Esophagus squamous epithelium (tissue), 5 donors: ENCODE data around the gene KIF2A. TPM values are rescaled to one million over a fixed set of nuclear protein-coding genes. Genes with fewer than 3 reads are reported as not detected.

ENCODE experiments used
- DNase-seq: peaks from one replicate; lab custom pipeline; 2025; lab: John Stamatoyannopoulos, UW
- H3K27ac ChIP-seq, 4 donors: fragments of 200-600 bp; sonication (generic); one replicate each; pipeline ENCODE4 v1.5.1; 2016 to 2019; ENCODE audit warnings: mild to moderate bottlenecking in 1 of 4
- H3K27me3 ChIP-seq, 4 donors: fragments of 200-600 bp; sonication (generic); 1 replicate in 3 of 4; 2 replicates in 1 of 4; pipeline versions ENCODE4 v1.5.1 to v1.6.0; 2017 to 2021; ENCODE audit warnings: antibody characterized with exemption in 1 of 4
- H3K36me3 ChIP-seq, 3 donors: fragments of 200-600 bp; sonication (generic); one replicate each; pipeline ENCODE4 v1.5.1; 2016 to 2019
- H3K4me1 ChIP-seq, 3 donors: fragments of 200-600 bp; sonication (generic); one replicate each; pipeline ENCODE4 v1.5.1; 2017 to 2019
- H3K4me3 ChIP-seq, 4 donors: fragments of 200-600 bp; sonication (generic); 1 replicate in 3 of 4; 2 replicates in 1 of 4; pipeline ENCODE4 v1.5.1; 2016 to 2019; ENCODE audit warnings: mild to moderate bottlenecking in 2 of 4, moderate library complexity in 1 of 4
- H3K9me3 ChIP-seq, 3 donors: fragments of 200-600 bp; sonication (generic); one replicate each; pipeline ENCODE4 v1.5.1; 2016 to 2019
- POLR2A ChIP-seq, 4 donors: fragments of 450-650 bp; IDR thresholded peaks; one replicate each; pipeline ENCODE4 v1.6.1; 2017; ENCODE audit warnings: antibody characterized with exemption in 4 of 4, mild to moderate bottlenecking in 4 of 4, moderate library complexity in 3 of 4
- WGBS, 2 donors: methylation state at CpG; one replicate each; pipeline ENCODE4 v1.1.5; 2018; 5-methylcytosine and 5-hydroxymethylcytosine counted together
- intact Hi-C: fragments of 100-400 bp; cut with DNase I; formaldehyde crosslinking; loops from one replicate; pipeline ENCODE4 v1.15.0; 2022
- total RNA-seq, 4 donors: library from RNA; depleted of rRNA; stranded (reverse); fragments of >200 nt; gene quantifications; one replicate each; pipeline ENCODE4 v1.1.0, GENCODE V29; 2016
- TF ChIP-seq, protein P1 (sequence below), 6 experiments: fragments of 450-650 bp in 4 of 6; fragments of 200-600 bp in 2 of 6; sonication (generic) in 2 of 6; IDR thresholded peaks; one replicate each; pipeline ENCODE4 v1.5.1; 2016 to 2019; ENCODE audit warnings: antibody characterized with exemption in 6 of 6, mild to moderate bottlenecking in 4 of 6, moderate library complexity in 4 of 6
- donor health status: DM: yes; HTN: yes; CAD: no.

Gene KIF2A
- 10 to 100 TPM; 14.0 to 43.1 (median 26.4) TPM for total RNA-seq

DNA sequence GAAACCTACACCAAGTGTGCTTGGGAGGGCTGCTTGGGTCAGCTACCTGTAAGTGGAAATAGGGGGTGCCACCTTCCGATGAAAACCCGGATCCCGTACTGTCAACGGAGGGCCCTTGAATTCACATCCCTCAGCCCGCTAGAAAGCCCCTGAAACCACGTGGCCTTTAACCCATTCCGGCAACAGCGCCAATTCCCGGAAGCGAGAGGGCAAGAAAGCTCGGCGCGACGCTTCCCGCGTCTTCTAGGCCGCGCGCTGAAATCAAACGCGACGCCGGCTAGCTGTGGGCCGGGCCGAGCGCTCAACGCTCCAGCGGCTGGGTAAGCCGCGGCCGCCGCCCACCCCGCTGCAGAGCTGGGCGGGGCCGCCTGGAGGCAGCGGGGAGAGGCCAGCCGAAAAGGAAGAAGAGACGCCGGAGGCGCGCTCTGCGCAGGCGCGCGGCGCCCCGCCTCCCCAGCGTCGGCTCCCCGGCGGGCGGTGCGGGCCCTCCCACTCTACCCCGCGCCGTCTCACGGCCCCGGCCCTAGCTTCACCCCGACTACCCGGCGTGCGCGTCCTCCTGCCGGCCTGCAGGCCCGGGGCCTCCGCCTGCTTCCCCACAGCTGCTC is at the start of gene KIF2A:
TSS of gene KIF2A (plus strand) at position 492 of the 608 bp plus-strand sequence. CDS start 267 bp downstream, outside the sequence.
- Histone ChIP-seq H3K36me3 (no peaks in the 10 kb centered on the region), H3K9me3 (no peaks in the 10 kb centered on the region), H3K4me1 (peaks cover 4 to 31% (median 11%) of the 10 kb centered on the region in 3 donors), H3K27me3 (no peaks in the 10 kb centered on the region), H3K27ac (peak within 1 kb of the TSS; percentile 85 to 98 (median 96)), H3K4me3 (peak within 1 kb of the TSS; percentile 64 to 99 (median 94))
- WGBS, 2 donors, result 0 to 3% methylated on average over 5 to 8 of the region's 66 CpGs
- intact Hi-C loops, result no loop called here
- peak; percentile 66 for DNase-seq
- TF ChIP-seq, protein P1, sequence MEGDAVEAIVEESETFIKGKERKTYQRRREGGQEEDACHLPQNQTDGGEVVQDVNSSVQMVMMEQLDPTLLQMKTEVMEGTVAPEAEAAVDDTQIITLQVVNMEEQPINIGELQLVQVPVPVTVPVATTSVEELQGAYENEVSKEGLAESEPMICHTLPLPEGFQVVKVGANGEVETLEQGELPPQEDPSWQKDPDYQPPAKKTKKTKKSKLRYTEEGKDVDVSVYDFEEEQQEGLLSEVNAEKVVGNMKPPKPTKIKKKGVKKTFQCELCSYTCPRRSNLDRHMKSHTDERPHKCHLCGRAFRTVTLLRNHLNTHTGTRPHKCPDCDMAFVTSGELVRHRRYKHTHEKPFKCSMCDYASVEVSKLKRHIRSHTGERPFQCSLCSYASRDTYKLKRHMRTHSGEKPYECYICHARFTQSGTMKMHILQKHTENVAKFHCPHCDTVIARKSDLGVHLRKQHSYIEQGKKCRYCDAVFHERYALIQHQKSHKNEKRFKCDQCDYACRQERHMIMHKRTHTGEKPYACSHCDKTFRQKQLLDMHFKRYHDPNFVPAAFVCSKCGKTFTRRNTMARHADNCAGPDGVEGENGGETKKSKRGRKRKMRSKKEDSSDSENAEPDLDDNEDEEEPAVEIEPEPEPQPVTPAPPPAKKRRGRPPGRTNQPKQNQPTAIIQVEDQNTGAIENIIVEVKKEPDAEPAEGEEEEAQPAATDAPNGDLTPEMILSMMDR (IDR thresholded peaks at IDR 0.05), result peak in 5 of 6 experiments; percentile 10 to 44 (median 29)
- TF ChIP-seq POLR2A (IDR thresholded peaks at IDR 0.05), result peak in 3 of 4 donors; percentile 31 to 79 (median 45)

DNA sequence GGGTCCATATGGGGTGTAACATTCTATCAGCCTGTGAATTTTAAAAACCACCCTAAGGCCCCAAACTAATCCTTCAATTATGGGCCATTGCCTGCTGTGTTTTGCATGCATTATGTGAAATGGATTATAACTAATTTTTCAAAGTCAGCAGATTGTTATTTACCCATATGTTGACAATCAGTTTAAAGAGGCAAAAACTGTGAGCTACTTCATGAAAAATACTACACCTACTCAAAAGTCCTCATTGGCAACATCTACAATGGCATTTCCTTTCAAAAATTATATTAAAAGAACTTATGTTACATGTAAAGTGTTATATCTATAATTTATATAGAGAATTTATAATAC is 49.0 kb upstream of the KIF2A start:
- Histone ChIP-seq H3K9me3 (no peaks in the 10 kb centered on the region), H3K4me3 (no peak overlapping the region), H3K27ac (no peak overlapping the region), H3K36me3 (no peaks in the 10 kb centered on the region), H3K27me3 (no peaks in the 10 kb centered on the region), H3K4me1 (peaks cover 0 to 18% (median 3%) of the 10 kb centered on the region in 3 donors)
- no peak for TF ChIP-seq POLR2A (IDR thresholded peaks at IDR 0.05)
- TF ChIP-seq, protein P1 (IDR thresholded peaks at IDR 0.05), result no peak
- DNase-seq, result no peak
- intact Hi-C loops, result no loop called here

DNA sequence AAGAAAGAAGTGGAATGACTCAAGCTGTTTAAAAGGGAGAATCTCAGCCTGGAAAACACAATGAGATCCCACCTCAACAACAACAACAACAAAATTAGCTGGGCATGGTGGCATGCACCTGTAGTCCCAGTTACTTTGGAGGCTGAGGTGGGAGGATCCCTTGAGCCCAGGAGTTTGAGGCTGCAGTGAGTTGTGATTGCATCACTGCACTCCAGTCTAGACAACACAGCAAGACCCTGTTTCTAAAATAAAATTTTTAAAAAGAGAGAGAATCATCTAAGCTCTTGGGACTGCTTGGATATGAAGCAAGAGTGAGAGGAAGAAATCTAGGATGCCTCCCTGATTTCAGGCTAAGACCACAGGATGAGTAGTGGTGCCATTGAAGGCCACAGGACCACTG is 47.4 kb upstream of the KIF2A start:
- Histone ChIP-seq H3K27ac (no peak overlapping the region), H3K9me3 (no peaks in the 10 kb centered on the region), H3K4me1 (peaks cover 0 to 18% (median 3%) of the 10 kb centered on the region in 3 donors), H3K27me3 (no peaks in the 10 kb centered on the region), H3K4me3 (no peak overlapping the region), H3K36me3 (no peaks in the 10 kb centered on the region)
- intact Hi-C loops, result no loop called here
- TF ChIP-seq, protein P1 (IDR thresholded peaks at IDR 0.05), result no peak
- TF ChIP-seq POLR2A (IDR thresholded peaks at IDR 0.05), result no peak
- no peak for DNase-seq

DNA sequence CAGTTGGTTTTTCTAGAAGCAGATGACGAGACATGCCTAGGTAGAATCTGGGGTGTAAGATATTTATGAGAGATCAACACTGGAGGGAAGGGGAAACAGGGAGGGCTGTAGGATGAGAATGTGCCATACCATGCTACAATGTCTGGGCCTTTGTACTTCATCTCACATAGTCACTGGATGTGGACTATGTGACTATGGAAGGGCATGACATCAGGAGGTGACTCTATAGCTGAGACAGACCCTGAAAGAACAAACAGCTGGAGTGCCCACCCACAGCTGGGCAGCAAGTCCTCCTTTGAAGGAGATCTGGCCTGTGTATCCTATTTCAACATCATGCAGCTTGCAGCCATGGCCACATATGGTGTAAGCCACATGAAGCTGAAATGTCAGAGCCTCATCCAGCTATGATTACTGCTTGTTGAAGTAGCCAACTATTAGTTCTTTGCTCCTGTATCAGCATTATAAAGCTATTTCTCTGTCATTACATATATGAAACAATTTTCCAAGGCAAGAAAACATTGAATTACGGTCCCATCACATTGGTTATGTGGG is 46.2 kb upstream of the KIF2A start:
- no peak overlapping the region for H3K4me3 ChIP-seq
- intact Hi-C loops, result no loop called here
- no peaks in the 10 kb centered on the region for H3K36me3 ChIP-seq
- no peak for DNase-seq
- H3K27me3 ChIP-seq, result no peaks in the 10 kb centered on the region
- TF ChIP-seq, protein P1 (IDR thresholded peaks at IDR 0.05), result no peak
- TF ChIP-seq POLR2A (IDR thresholded peaks at IDR 0.05), result no peak
- 85 to 90% methylated on average over 2 of the region's 2 CpGs for WGBS, 2 donors
- no peak overlapping the region for H3K27ac ChIP-seq
- H3K4me1 ChIP-seq, result peaks cover 0 to 18% (median 3%) of the 10 kb centered on the region in 3 donors
- no peaks in the 10 kb centered on the region for H3K9me3 ChIP-seq

DNA sequence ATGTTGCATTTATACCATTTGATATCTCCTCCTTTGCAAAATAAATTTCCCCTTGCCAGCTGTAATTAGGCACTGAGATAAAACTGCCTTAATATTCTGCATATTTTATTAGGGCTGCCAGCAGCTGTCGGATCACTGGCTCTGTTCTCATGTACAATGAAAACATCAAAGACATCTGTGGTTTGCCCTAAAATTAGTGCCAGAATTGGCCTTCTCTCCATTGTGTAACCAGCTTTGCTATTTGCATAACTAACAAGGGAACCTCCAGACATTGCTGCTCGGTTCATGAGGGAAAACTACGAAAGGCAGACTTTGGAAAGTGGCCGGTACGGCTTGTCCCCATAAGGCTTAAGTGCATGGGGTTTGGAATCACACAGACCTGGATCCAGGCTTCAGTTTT is 45.5 kb upstream of the KIF2A start:
- H3K4me3 ChIP-seq, result no peak overlapping the region
- H3K9me3 ChIP-seq, result no peaks in the 10 kb centered on the region
- H3K36me3 ChIP-seq, result no peaks in the 10 kb centered on the region
- no peak overlapping the region for H3K27ac ChIP-seq
- H3K4me1 ChIP-seq, result peaks cover 0 to 18% (median 3%) of the 10 kb centered on the region in 3 donors
- no peak for DNase-seq
- no peaks in the 10 kb centered on the region for H3K27me3 ChIP-seq
- 24 to 25% methylated on average over 5 of the region's 5 CpGs for WGBS, 2 donors
- intact Hi-C loops, result no loop called here
- TF ChIP-seq POLR2A (IDR thresholded peaks at IDR 0.05), result no peak
- TF ChIP-seq, protein P1 (IDR thresholded peaks at IDR 0.05), result no peak
